GM19468 (cell line): ENCODE results near the gene PAQR3.
"Not testable (repeated sequence)": the region's sequence is repeated elsewhere in the genome, so short reads cannot be mapped to it uniquely, and the experiment has no call there.

Experiments
- ATAC-seq: cut with Tn5 transposase; IDR thresholded peaks from one replicate; pipeline ENCODE4 v1.9.1; 2021; ENCODE audit warnings: mild to moderate bottlenecking, moderate library complexity, moderate number of reproducible peaks; ENCODE audit not compliant: unreplicated experiment; ENCODE audit errors: extremely low read depth

The PAQR3 gene

GRCh38 chr4:78930016-78930629, 9.1 kb downstream of the PAQR3 start:
- no peak for ATAC-seq

GRCh38 chr4:78928835-78929234, 10.4 kb downstream of the PAQR3 start:
- ATAC-seq: no peak

GRCh38 chr4:78926826-78927225, 12.4 kb downstream of the PAQR3 start:
- no peak for ATAC-seq

- ATAC-seq: no peak
Observed at GRCh38 chr4:78923464-78924312, 15.6 kb downstream of the PAQR3 start.

GRCh38 chr4:78922207-78922606, 17.0 kb downstream of the PAQR3 start:
- ATAC-seq: no peak

GRCh38 chr4:78910612-78911011, 28.6 kb downstream of the PAQR3 start:
- no peak for ATAC-seq

- not testable (repeated sequence) for ATAC-seq
Observed at GRCh38 chr4:78908974-78909373, 30.3 kb downstream of the PAQR3 start.

GRCh38 chr4:78907638-78908037, 31.6 kb downstream of the PAQR3 start:
- no peak for ATAC-seq

- ATAC-seq: no peak
Observed at GRCh38 chr4:78904143-78904542, 35.1 kb downstream of the PAQR3 start.

- ATAC-seq: no peak
Observed at GRCh38 chr4:78902298-78902697, 36.9 kb downstream of the PAQR3 start.

GRCh38 chr4:78901882-78902281, 37.4 kb downstream of the PAQR3 start:
- ATAC-seq: no peak

- ATAC-seq: no peak
Observed at GRCh38 chr4:78899302-78899701, 39.9 kb downstream of the PAQR3 start.

GRCh38 chr4:78889955-78890354, 49.3 kb downstream of the PAQR3 start:
- ATAC-seq: no peak

- ATAC-seq: no peak
Observed at GRCh38 chr4:78885598-78885997, 53.6 kb downstream of the PAQR3 start.

GRCh38 chr4:78880874-78881492, 58.3 kb downstream of the PAQR3 start:
- ATAC-seq: no peak

- no peak for ATAC-seq
Observed at GRCh38 chr4:78878031-78878430, 61.2 kb downstream of the PAQR3 start.

- ATAC-seq: no peak
Observed at GRCh38 chr4:78876568-78877320, 62.5 kb downstream of the PAQR3 start.

GRCh38 chr4:78870056-78870455, 69.2 kb downstream of the PAQR3 start:
- no peak for ATAC-seq

- ATAC-seq: not testable (repeated sequence)
Observed at GRCh38 chr4:78868712-78869111, 70.5 kb downstream of the PAQR3 start.

GRCh38 chr4:78865451-78865850, 73.8 kb downstream of the PAQR3 start:
- ATAC-seq: no peak
